Lower lobe of right lung (tissue), 2 donors: ENCODE measurements around the gene S100B. TPM values are rescaled to one million over a fixed set of nuclear protein-coding genes. Genes with fewer than 3 reads are reported as not detected.
"Not testable (repeated sequence)": the region's sequence is repeated elsewhere in the genome, so short reads cannot be mapped to it uniquely, and the experiment has no call there.

ENCODE experiments used
- ATAC-seq, 2 donors: fragments of 200-7000 bp; cut with Tn5 transposase; one replicate each; pipeline ENCODE4 v1.9.1; 2020 to 2022; ENCODE audit warnings: mild to moderate bottlenecking in 2 of 2, moderate library complexity in 2 of 2
- DNase-seq: peaks from one replicate; pipeline ENCODE4 v3.0.0-alpha.2; 2020
- H3K27ac ChIP-seq: fragments of 200-600 bp; one replicate; pipeline ENCODE4 v1.8.0; 2022
- H3K27me3 ChIP-seq: fragments of 200-600 bp; one replicate; pipeline ENCODE4 v1.8.0; 2022; ENCODE audit warnings: low read depth
- H3K36me3 ChIP-seq: fragments of 200-600 bp; one replicate; pipeline ENCODE4 v1.8.0; 2022; ENCODE audit warnings: mild to moderate bottlenecking
- H3K4me1 ChIP-seq: fragments of 200-600 bp; one replicate; pipeline ENCODE4 v1.8.0; 2022
- H3K4me3 ChIP-seq: fragments of 200-600 bp; one replicate; pipeline ENCODE4 v1.8.0; 2022; ENCODE audit warnings: mild to moderate bottlenecking
- H3K9me3 ChIP-seq: fragments of 200-600 bp; one replicate; pipeline ENCODE4 v1.8.0; 2022
- CTCF ChIP-seq: fragments of 200-600 bp; IDR thresholded peaks from one replicate; pipeline ENCODE4 v1.8.0; 2022; ENCODE audit warnings: antibody characterized with exemption, mild to moderate bottlenecking
- intact Hi-C: fragments of 100-400 bp; cut with DNase I; formaldehyde crosslinking; loops from one replicate; pipeline ENCODE4 v1.11.0; 2022
- total RNA-seq: library from RNA; stranded (reverse); fragmentation: NEBNext Ultra II Directional; extraction: Animal tissue kit (Norgen Biotek cat#: 25700); gene quantifications from one replicate; pipeline ENCODE4 v1.2.1, GENCODE V29; 2021
- donor health status: DM: no; HTN: yes; CAD: no; lungs with severe emphysema.

S100B gene
- total RNA-seq, 1 donor from 2014 or later, result 4.5 TPM

DNA sequence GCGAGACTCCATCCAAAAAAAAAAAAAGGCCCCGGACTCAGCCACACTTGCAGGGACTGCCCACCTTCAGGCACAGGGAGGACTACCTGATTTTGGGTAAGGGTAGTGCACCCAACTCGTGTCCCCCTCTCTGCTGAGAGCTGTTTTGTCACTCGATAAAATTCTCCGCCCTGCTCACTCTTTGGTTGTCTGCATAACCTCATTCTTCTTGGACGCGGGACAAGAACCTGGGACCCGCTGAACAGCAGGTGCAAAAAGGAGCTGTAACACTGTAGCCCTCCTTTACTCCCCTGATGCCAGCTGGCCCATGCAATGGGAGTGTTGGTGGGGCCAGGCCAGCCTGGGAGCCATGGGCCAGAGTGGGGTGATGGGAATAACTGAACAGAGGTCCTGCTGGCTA, 10.6 kb downstream of the S100B start:
- Histone ChIP-seq H3K4me1 (peaks cover 10% of the 10 kb centered on the region), H3K36me3 (no peaks in the 10 kb centered on the region), H3K27ac (no peak overlapping the region), H3K4me3 (no peak overlapping the region), H3K27me3 (no peaks in the 10 kb centered on the region), H3K9me3 (peaks cover 22% of the 10 kb centered on the region)
- DNase-seq (no peak), ATAC-seq (no peak)
- no peak for TF ChIP-seq CTCF
- intact Hi-C loops, result no loop called here

DNA sequence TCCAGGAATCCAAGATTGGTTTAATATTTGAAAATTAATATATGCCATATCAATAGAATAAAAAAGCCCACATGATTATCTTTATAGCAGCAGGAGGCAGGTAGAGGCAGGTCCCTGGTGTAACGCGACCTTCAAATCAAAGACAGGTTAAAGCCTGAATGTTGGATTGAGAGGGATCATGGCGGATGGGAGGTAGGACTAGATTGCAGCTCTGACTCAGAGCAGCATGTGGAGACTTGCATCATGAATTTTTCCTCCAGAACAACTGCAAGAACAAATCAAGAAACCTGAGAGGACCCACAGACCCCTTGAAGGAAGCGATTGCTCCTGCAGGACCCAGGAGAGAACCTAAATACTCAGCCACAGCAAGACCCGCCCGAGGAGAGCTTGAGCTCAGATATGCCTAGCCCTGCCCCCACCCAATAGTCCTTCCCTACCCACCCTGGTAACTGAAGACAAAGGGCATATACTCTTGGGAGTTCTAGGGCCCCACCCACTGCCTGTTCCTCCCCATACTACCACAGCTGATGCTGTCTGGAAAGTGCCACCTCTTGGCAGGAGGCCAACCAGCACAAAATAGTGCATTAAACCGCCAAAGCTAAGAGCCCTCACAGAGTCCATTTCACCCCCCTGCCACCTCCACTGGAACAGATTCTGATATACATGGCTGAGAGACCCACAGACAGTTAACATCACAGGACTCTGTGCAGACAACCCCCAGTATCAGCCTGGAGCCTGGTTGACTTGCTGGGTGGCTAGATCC, 19.5 kb downstream of the S100B start:
- Histone ChIP-seq H3K27ac (no peak overlapping the region), H3K9me3 (peaks cover 15% of the 10 kb centered on the region), H3K4me1 (no peaks in the 10 kb centered on the region), H3K36me3 (no peaks in the 10 kb centered on the region), H3K27me3 (no peaks in the 10 kb centered on the region), H3K4me3 (no peak overlapping the region)
- DNase-seq (no peak), ATAC-seq (no peak)
- no peak for TF ChIP-seq CTCF
- intact Hi-C loops, result no loop called here

DNA sequence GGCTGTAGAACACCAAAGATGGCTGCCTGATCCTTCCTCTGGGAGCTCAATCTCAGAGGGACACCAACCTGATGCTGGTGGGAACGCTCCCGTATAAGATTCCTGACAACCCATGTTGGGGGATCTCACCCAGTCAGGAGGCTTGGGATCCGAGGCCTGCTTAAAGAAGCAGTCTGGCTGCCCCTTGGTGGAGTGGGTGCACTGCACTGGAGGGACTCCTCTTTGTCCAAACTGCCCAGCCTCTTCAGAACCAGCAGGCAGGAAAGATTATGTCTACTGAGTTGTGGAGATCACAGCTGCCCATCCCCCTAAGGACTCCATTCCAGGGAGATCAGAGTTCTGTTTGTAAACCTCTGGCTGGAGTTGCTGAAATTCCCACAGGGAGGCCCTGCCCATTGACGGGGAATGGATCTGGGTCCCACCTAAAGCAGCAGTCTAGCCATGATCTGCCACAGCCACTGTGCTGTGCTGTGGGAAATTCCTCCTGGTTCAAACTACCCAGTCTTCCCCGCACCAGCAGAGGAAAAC, 23.0 kb downstream of the S100B start:
- H3K27ac ChIP-seq, result no peak overlapping the region
- intact Hi-C loops, result no loop called here
- no peaks in the 10 kb centered on the region for H3K4me1 ChIP-seq
- ATAC-seq (no peak), DNase-seq (no peak)
- no peak overlapping the region for H3K4me3 ChIP-seq
- no peaks in the 10 kb centered on the region for H3K27me3 ChIP-seq
- no peaks in the 10 kb centered on the region for H3K36me3 ChIP-seq
- TF ChIP-seq CTCF, result no peak
- H3K9me3 ChIP-seq, result peaks cover 29% of the 10 kb centered on the region

GRCh38 chr21:46579394-46579793, 25.5 kb downstream of the S100B start:
- DNase-seq, H3K4me1 ChIP-seq, H3K27ac ChIP-seq, ATAC-seq, intact Hi-C loops, H3K27me3 ChIP-seq, H3K36me3 ChIP-seq, H3K4me3 ChIP-seq: not testable (repeated sequence)
- H3K9me3 ChIP-seq, result peaks cover 29% of the 10 kb centered on the region

DNA sequence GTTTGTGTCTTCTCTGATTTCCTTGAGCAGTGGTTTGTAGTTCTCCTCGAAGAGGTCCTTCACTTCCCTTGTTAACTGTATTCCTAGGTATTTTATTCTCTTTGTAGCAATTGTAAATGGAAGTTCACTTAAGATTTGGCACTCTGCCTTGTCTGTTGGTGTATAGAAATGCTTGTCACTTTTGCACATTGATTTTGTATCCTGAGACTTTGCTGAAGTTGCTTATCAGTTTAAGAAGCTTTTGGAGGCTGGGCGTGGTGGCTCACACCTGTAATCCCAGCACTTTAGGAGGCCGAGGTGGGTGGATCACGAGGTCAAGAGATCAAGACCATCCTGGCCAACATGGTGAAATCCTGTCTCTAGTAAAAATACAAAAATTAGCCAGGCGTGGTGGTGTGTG, 27.1 kb downstream of the S100B start:
- intact Hi-C loops, H3K36me3 ChIP-seq, H3K27ac ChIP-seq, ATAC-seq, DNase-seq, H3K4me3 ChIP-seq, H3K27me3 ChIP-seq, H3K4me1 ChIP-seq: not testable (repeated sequence)
- peaks cover 29% of the 10 kb centered on the region for H3K9me3 ChIP-seq

- H3K27ac ChIP-seq, result no peak overlapping the region
- ATAC-seq, result no peak
- H3K9me3 ChIP-seq, result no peaks in the 10 kb centered on the region
- DNase-seq, result no peak
- intact Hi-C loops, result no loop called here
- H3K36me3 ChIP-seq, result peaks cover 32% of the 10 kb centered on the region
- no peaks in the 10 kb centered on the region for H3K27me3 ChIP-seq
- no peak for TF ChIP-seq CTCF
- H3K4me3 ChIP-seq, result no peak overlapping the region
- H3K4me1 ChIP-seq, result no peaks in the 10 kb centered on the region
Measured at GRCh38 chr21:46572850-46573249, 32.0 kb downstream of the S100B start.
